ENCODE measurements around the gene CNN2. TPM values are rescaled to one million over a fixed set of nuclear protein-coding genes. Genes with fewer than 3 reads are reported as not detected.

CNN2 gene
- total and polyA plus RNA-seq, 2 donors (not counting 1 experiment from before 2014, with no cell fraction given), result 198 to 301 TPM

DNA sequence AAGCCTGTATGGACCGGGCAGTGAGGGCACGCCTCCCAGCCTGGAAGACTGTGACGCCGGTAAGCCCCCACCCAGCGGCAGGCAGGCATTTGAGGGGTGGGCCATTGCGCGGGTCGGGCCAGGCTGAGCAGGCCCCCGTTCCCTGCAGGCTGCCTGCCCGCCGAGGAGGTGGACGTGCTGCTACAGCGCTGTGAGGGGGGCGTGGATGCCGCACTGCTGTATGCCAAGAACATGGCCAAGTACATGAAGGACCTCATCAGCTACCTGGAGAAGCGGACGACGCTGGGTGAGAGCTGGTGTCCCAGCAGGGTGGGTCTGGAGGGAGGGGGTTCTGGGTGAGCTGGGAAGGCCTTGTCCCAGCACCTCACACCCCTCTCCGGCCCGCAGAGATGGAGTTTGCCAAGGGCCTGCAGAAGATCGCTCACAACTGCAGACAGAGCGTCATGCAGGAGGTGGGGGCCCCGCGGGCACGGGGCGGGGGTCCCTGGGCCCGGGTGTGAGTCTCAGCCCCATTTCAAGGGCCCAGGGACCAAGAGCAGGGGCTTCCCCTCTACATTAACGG lies 47.6 kb downstream of the CNN2 start:
- no peaks in the 10 kb centered on the region for H3K9me3 Mint-ChIP-seq (ENCODE audit: insufficient read depth)
- H3K27ac Mint-ChIP-seq, result peak overlapping the region; percentile 68
- H3K79me2 ChIP-seq (ENCODE audit: control insufficient read depth, insufficient read depth, low read length), result peaks cover 77% of the 10 kb centered on the region
- ATAC-seq (ENCODE audit: low read depth), result no peak
- TF ChIP-seq, protein P1, sequence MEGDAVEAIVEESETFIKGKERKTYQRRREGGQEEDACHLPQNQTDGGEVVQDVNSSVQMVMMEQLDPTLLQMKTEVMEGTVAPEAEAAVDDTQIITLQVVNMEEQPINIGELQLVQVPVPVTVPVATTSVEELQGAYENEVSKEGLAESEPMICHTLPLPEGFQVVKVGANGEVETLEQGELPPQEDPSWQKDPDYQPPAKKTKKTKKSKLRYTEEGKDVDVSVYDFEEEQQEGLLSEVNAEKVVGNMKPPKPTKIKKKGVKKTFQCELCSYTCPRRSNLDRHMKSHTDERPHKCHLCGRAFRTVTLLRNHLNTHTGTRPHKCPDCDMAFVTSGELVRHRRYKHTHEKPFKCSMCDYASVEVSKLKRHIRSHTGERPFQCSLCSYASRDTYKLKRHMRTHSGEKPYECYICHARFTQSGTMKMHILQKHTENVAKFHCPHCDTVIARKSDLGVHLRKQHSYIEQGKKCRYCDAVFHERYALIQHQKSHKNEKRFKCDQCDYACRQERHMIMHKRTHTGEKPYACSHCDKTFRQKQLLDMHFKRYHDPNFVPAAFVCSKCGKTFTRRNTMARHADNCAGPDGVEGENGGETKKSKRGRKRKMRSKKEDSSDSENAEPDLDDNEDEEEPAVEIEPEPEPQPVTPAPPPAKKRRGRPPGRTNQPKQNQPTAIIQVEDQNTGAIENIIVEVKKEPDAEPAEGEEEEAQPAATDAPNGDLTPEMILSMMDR (IDR thresholded peaks at IDR 0.05), result no peak
- TF ChIP-seq EZH2 (IDR thresholded peaks at IDR 0.05; ENCODE audit: borderline replicate concordance, insufficient read depth, low read depth, low read length, poor library complexity, severe bottlenecking), result no peak
- DNase-seq, result peak; percentile 47
- intact Hi-C loops (cut with micrococcal nuclease), result no loop called here
- no peaks in the 10 kb centered on the region for H3K27me3 ChIP-seq (replicated peaks in 1 of 4; ENCODE audit: control extremely low read depth in 1 of 4, control insufficient read depth in 3 of 4, insufficient read depth in 4 of 4, low read length in 3 of 4)
- H4K20me1 ChIP-seq (ENCODE audit: control insufficient read depth, insufficient read depth, low read length, poor library complexity, severe bottlenecking), result peaks cover 64% of the 10 kb centered on the region
- peak overlapping the region; percentile 43 for H3K9ac ChIP-seq (ENCODE audit: low read length)
- no peaks in the 10 kb centered on the region for H3K27me3 Mint-ChIP-seq
- POLR2A ChIA-PET, result interaction anchor here (0.5 to 5.0 kb wide), 17 partner anchors 8 to 201 kb away, joined by 3 to 67 read pairs (median 6); partner anchors contain the start of genes ABCA7, ARHGAP45, CIRBP and FAM174C
- peaks cover 71 to 92% of the 10 kb centered on the region in 2 donors for H3K4me1 ChIP-seq (ENCODE audit: control insufficient read depth in 2 of 2, insufficient read depth in 2 of 2, low read length in 2 of 2)
- peak overlapping the region in 1 of 5 experiments; percentile 25 for H3K4me3 ChIP-seq (ENCODE audit: control extremely low read depth in 1 of 5, extremely low read depth in 1 of 5, insufficient read depth in 1 of 5, low read depth in 2 of 5, low read length in 4 of 5)
- WGBS (ENCODE audit: insufficient coverage), result 88% methylated on average over 16 of the region's 28 CpGs
- H3K9me3 ChIP-seq (ENCODE audit: control extremely low read depth in 1 of 3, control insufficient read depth in 2 of 3, insufficient read depth in 1 of 3, low read length in 2 of 3), result no peaks in the 10 kb centered on the region
- H3K27ac ChIP-seq (ENCODE audit: low read length in 2 of 2), result peak overlapping the region in 1 of 2 donors; percentile 12
- H2AFZ ChIP-seq (ENCODE audit: insufficient read depth, low read depth, low read length, poor library complexity, severe bottlenecking), result no peak overlapping the region
- H3K4me3 Mint-ChIP-seq, result peak overlapping the region; percentile 50
- CTCF ChIA-PET, result interaction anchor here (0.9 to 6.9 kb wide), 9 partner anchors 7 to 192 kb away, joined by 3 to 56 read pairs (median 5); partner anchors contain the start of gene ARHGAP45
- peaks cover 52% of the 10 kb centered on the region for H3K4me1 Mint-ChIP-seq
- peaks cover 0 to 77% of the 10 kb centered on the region in 2 experiments for H3K36me3 ChIP-seq (replicated peaks in 1 of 2; ENCODE audit: control extremely low read depth in 1 of 2, control insufficient read depth in 1 of 2, extremely low read depth in 1 of 2, insufficient read depth in 2 of 2, low read length in 1 of 2)
- peak overlapping the region; percentile 90 for H3K4me2 ChIP-seq (replicated peaks; ENCODE audit: low read depth, low read length, poor library complexity, severe bottlenecking)

All from B cell (primary cell).